Measurements from ENCODE around the gene SWAP70. TPM values are rescaled to one million over a fixed set of nuclear protein-coding genes. Genes with fewer than 3 reads are reported as not detected.

The SWAP70 gene
- total RNA-seq, 2 experiments from 2014 or later = 8.9 to 9.6 TPM

DNA sequence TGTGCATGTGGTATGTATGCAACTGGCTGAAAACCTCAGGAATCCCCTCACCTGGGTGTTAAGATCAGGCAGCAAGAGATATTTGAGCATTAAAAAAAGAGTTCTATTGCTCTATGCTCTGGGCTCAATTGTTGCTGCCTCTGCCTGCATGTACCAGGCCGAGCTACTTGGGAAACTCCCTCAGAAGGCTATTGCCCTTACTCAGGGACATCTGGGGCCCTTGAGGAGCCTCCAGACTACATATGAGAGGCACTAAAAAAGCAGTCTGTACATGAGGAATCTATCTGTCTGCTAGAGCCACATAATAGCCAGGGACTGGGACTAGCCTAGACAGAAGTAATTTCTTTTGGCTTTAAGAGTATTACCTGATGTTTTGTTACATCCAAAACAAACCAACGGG lies 120.1 kb downstream of the SWAP70 start:
- no peak for DNase-seq
- ATAC-seq = no peak
- TF ChIP-seq, protein P1, sequence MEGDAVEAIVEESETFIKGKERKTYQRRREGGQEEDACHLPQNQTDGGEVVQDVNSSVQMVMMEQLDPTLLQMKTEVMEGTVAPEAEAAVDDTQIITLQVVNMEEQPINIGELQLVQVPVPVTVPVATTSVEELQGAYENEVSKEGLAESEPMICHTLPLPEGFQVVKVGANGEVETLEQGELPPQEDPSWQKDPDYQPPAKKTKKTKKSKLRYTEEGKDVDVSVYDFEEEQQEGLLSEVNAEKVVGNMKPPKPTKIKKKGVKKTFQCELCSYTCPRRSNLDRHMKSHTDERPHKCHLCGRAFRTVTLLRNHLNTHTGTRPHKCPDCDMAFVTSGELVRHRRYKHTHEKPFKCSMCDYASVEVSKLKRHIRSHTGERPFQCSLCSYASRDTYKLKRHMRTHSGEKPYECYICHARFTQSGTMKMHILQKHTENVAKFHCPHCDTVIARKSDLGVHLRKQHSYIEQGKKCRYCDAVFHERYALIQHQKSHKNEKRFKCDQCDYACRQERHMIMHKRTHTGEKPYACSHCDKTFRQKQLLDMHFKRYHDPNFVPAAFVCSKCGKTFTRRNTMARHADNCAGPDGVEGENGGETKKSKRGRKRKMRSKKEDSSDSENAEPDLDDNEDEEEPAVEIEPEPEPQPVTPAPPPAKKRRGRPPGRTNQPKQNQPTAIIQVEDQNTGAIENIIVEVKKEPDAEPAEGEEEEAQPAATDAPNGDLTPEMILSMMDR (IDR thresholded peaks at IDR 0.05) = no peak
- H3K4me3 Mint-ChIP-seq = no peak overlapping the region
- intact Hi-C loops (cut with micrococcal nuclease) = no loop called here
- H3K36me3 Mint-ChIP-seq (ENCODE audit: low read depth) = peaks cover 31% of the 10 kb centered on the region
- no peaks in the 10 kb centered on the region for H3K4me1 Mint-ChIP-seq (ENCODE audit: low read depth)
- no peaks in the 10 kb centered on the region for H3K9me3 Mint-ChIP-seq
- CTCF ChIA-PET = interaction anchor here (0.6 kb wide), 1 partner anchor 77 kb away, joined by 3 read pairs; no protein-coding TSS in a partner anchor
- H3K27me3 Mint-ChIP-seq = no peaks in the 10 kb centered on the region
- no peak overlapping the region for H3K27ac Mint-ChIP-seq
- POLR2A ChIA-PET = no interaction called here

GRCh38 chr11:9784602-9785315 lies 120.9 kb downstream of the SWAP70 start:
- intact Hi-C loops (cut with micrococcal nuclease) = no loop called here
- POLR2A ChIA-PET = no interaction called here
- no peaks in the 10 kb centered on the region for H3K4me1 Mint-ChIP-seq (ENCODE audit: low read depth)

GRCh38 chr11:9787260-9787659 lies 123.4 kb downstream of the SWAP70 start:
- Mint-ChIP-seq H3K9me3 (no peaks in the 10 kb centered on the region), H3K27me3 (no peaks in the 10 kb centered on the region), H3K36me3 (ENCODE audit: low read depth) (peaks cover 28% of the 10 kb centered on the region), H3K4me1 (ENCODE audit: low read depth) (peaks cover 4% of the 10 kb centered on the region), H3K4me3 (no peak overlapping the region), H3K27ac (no peak overlapping the region)
- DNase-seq (no peak), ATAC-seq (no peak)
- TF ChIP-seq, protein P1 (IDR thresholded peaks at IDR 0.05) = no peak
- POLR2A ChIA-PET = no interaction called here
- intact Hi-C loops (cut with micrococcal nuclease) = no loop called here
- CTCF ChIA-PET = interaction anchor here (1.5 kb wide), 1 partner anchor 29 kb away, joined by 5 read pairs; no protein-coding TSS in a partner anchor

More at GRCh38 chr11:9784602-9785315, 120.9 kb downstream of the SWAP70 start:
- Mint-ChIP-seq H3K4me3 (no peak overlapping the region), H3K36me3 (ENCODE audit: low read depth) (peaks cover 31% of the 10 kb centered on the region), H3K27ac (no peak overlapping the region), H3K9me3 (no peaks in the 10 kb centered on the region), H3K27me3 (no peaks in the 10 kb centered on the region)
- no peak for ATAC-seq
- CTCF ChIA-PET = interaction anchor here (0.6 kb wide), 1 partner anchor 76 kb away, joined by 3 read pairs; no protein-coding TSS in a partner anchor
- no peak for DNase-seq
- TF ChIP-seq, protein P1 (IDR thresholded peaks at IDR 0.05) = no peak

DNA sequence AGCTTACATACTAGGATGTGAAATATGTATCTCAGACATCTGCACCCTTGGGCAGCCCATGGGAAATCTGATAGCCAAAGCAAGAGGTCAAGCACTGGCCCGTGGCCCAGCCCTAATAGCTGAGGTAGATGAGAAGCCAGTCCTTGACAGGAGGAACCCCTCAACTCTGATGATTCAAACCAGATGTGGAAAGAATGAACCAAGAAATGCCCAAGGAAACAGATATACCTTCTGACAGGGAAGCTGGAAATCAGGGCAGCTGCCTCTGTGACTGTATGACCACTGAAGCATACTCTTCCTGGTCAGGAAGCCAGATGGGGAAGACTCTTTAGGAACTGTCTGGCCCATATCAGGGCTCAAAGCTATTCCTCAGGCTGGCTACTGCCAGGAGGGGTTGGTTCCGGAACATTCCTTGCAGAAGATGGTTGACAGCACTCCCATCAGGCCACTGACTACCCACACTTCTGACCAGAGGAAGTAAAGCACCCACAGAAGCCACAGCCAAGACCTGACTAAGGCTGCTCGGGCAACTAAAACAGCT lies 124.2 kb downstream of the SWAP70 start:
- ATAC-seq = no peak
- Mint-ChIP-seq H3K36me3 (ENCODE audit: low read depth) (peaks cover 28% of the 10 kb centered on the region), H3K27ac (no peak overlapping the region), H3K4me3 (no peak overlapping the region), H3K27me3 (no peaks in the 10 kb centered on the region), H3K9me3 (no peaks in the 10 kb centered on the region), H3K4me1 (ENCODE audit: low read depth) (peaks cover 4% of the 10 kb centered on the region)
- TF ChIP-seq, protein P1 (IDR thresholded peaks at IDR 0.05) = no peak
- intact Hi-C loops (cut with micrococcal nuclease) = no loop called here
- POLR2A ChIA-PET = no interaction called here
- CTCF ChIA-PET = interaction anchor here (1.5 kb wide), 1 partner anchor 30 kb away, joined by 5 read pairs; no protein-coding TSS in a partner anchor
- DNase-seq = no peak

DNA sequence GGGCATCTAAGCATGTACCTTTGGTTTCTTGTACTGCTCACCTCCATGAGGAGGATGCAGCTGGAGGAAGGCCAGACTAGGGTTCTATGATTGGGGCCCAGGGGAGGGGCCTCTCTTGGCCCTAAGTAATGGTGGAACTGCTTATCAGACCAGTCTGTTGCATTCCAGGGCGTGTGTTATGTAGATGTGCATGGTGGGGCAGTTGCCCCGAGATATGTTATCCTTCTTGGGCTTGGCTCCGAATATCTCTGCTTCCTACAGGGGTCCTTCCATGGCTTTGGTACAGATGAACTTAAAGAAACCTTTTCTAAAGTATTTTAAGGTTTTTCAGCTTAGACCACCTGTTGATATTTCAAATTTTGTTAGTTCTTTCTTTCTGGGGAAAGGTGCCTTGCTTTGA lies 126.0 kb downstream of the SWAP70 start:
- DNase-seq (no peak), ATAC-seq (no peak)
- POLR2A ChIA-PET = interaction anchor here (1.2 to 1.7 kb wide), 2 partner anchors 26 to 31 kb away, joined by 3 to 4 read pairs; no protein-coding TSS in a partner anchor
- Mint-ChIP-seq H3K27ac (no peak overlapping the region), H3K9me3 (no peaks in the 10 kb centered on the region), H3K4me3 (no peak overlapping the region), H3K27me3 (no peaks in the 10 kb centered on the region), H3K36me3 (ENCODE audit: low read depth) (peaks cover 27% of the 10 kb centered on the region), H3K4me1 (ENCODE audit: low read depth) (peaks cover 4% of the 10 kb centered on the region)
- TF ChIP-seq, protein P1 (IDR thresholded peaks at IDR 0.05) = no peak
- intact Hi-C loops (cut with micrococcal nuclease) = no loop called here
- CTCF ChIA-PET = no interaction called here

Data from activated CD8-positive, alpha-beta T cell treated with anti-CD3 and anti-CD28 coated beads for 36 hours (primary cell).